NCI-H446 treated with DMSO at 0.1 percent for 48 hours (cell line): ENCODE data around the gene VAT1.
A peak's percentile ranks its signal among the peaks of the same experiment; 100 is the strongest.
"Not testable (repeated sequence)": the region's sequence is repeated elsewhere in the genome, so short reads cannot be mapped to it uniquely, and the experiment has no call there.

Experiments used
- DNase-seq: peaks from one replicate; lab custom pipeline; 2025; lab: John Stamatoyannopoulos, UW

VAT1 gene

GRCh38 chr17:43021741-43022512 is at the start of gene VAT1:
VAT1 (minus strand) TSS chr17:43022385; CDS start chr17:43022322, 63 bp downstream.
- peak; percentile 24 for DNase-seq

DNA sequence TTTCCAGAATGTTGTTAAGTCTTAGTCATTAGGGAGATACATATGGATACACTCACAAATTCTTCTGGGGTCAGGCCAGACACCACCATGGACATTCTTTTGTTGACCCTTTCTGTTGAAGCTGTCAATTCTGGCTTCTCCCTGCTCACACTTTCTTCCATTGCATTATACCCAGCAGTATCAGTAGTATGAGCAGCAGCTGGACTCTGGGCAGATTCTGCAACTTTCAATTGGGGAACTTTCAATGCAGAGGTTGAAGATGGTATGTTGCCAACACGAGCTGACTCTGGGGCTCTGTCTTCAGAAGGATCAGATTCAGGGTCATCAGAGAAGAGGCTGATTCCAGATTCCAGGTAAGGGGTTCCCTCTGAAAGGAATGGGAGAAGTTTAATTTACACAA is 48.7 kb upstream of the VAT1 start:
- DNase-seq, result no peak

DNA sequence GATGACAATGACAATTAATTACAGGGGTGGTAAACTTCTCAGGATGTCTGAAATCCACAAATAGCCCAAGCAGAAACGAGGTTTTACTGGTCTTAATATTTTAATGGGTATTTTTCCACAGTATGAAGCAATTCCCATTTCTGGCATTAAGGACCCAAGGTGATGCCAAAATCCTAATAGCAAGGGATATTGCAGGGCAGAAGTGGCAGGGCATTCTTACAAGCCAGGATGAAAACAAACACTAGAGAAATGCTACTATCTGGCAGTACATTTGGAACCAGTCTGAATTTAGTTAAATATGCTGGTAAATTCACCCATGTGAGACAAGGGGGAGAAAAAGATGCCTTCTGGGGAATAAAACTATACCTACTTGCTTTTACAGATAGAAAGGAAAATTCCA is 48.1 kb upstream of the VAT1 start:
- no peak for DNase-seq

DNA sequence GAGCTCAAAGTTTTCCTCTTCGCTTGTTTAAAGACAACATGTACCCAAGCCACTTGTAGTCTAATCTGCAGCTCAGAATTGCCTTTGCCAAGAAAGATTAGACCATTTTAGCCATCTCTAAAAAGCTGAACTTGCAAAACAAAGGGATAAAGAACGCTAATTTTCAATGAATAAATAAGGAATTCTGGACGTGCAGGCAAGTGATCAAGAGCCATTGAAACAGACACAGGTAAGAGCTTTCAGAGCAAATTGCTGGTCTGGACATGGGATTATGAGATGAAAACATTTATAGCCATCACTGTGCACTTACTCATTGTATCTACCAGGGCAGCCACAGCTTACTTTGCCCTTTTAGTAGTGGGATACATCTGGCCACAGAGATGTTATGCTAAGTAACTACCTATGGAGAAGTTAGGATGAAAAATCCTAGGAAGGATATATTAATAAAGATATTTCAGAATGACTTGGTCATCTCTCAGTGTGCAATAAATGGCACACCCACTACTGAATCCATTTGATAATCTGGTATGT is 47.2 kb upstream of the VAT1 start:
- DNase-seq, result no peak

DNA sequence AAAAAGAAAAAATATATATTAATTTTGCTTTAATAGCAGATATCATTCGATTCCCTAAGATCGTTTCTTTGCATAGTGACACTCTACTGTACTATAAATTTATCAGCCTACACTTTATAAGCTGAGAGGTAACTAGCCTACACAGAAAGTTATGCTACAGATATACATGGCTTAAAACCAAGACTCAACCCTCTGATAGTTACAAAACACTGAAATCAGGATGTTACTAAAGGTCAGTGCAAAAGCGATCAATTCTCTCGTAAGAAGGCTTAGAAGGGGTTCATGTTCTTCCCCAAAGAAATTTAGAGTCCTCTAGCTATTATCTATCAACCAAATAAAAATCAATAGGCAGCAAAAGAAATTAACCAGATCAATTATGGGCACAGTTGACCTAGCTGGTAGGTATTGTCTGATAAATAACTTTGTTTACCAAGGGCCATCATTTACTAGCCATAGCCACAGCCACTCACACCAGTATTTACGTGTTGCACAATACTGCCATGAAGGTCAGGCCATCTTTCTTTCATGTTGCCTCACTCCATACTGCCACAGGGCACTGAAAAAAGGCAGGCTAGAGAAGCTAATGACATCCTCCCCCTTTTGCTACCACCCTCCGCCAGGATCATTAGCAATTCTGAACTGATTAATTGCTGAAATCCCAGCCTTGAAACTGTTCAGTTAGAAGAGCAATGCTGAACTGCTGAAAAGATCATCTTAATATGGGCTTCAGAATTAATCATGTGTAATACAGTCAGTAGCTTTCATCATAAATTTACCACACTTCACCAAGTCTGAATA is 46.6 kb upstream of the VAT1 start:
- no peak for DNase-seq

- no peak for DNase-seq
Measured at GRCh38 chr17:43062984-43063638, 40.9 kb upstream of the VAT1 start.

- no peak for DNase-seq
Measured at GRCh38 chr17:43056051-43056450, 33.9 kb upstream of the VAT1 start.

DNA sequence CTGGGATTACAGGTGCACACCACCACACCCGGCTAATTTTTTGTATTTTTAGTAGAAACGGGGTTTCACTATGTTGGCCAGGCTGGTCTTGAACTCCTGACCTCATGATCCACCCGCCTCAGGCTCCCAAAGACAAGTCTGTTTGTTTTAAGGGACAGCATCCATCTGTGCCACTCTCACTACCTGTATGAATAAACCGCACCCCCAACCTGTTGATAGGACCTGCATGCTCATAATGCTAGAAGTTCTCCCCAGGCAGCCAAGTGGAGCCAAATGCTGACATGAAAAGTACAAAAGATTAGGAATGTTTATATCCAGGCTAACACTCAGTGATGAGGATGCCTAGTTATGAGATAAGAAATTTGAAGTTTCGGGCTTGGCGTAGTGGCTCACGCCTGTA is 30.8 kb upstream of the VAT1 start:
- DNase-seq, result not testable (repeated sequence)

- DNase-seq, result no peak
Measured at GRCh38 chr17:43051969-43052368, 29.8 kb upstream of the VAT1 start.

DNA sequence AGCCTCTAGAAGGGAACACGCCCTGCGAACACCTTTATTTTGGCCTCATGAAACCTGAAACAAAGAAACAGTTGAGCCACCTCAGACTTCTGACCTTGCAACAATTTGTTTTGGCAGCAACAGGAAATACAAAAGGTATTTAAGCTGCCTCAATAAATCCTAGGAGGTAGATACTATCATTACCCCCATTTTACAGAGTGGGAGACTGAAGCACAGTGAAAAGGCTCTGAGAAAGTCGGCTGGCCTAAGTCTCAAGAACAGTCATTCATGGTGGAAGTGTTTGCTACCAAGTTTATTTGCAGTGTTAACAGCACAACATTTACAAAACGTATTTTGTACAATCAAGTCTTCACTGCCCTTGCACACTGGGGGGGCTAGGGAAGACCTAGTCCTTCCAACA is 21.8 kb upstream of the VAT1 start:
- no peak for DNase-seq

GRCh38 chr17:43043307-43043706 is 21.1 kb upstream of the VAT1 start:
- no peak for DNase-seq

- DNase-seq, result no peak
Measured at GRCh38 chr17:43042025-43042628, 19.9 kb upstream of the VAT1 start.

DNA sequence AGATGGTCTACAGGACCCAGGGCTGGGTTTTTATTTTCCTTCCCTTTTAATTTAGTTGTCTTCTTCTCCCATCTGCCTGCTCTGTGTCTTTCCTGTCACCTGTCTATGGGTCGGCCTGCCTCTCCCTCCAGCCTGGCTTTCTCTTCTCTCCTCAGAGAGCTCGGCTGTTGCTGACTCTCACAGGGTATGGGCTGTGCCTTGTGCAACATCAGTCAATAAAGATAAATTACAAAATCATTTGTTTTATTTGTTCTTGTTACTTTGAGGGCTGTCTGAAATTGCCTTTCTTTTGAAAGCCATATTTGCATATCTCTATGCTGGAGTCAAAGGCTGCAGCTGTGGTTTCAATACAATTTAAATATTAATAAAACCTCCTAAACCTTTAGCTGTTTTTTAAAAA is 18.5 kb upstream of the VAT1 start:
- DNase-seq, result no peak

DNA sequence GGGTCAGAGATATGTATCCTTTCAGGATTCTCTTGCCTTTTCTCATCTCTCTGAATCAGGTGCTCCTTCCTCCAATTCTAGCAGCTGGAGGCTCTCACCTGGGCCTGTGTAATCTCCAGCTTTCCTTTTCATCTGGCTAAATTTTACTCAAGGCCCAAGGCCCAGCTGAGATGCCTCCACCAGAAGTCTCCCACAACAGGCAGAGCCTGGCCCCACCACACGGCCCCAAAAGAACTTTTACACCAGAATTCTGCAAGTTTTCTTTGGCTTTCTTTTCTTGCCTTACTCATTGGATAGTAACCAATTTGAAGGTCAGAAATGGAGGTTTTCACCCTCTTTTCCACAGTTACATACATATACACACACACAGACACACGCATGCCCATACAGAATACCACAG is 17.5 kb upstream of the VAT1 start:
- no peak for DNase-seq

DNA sequence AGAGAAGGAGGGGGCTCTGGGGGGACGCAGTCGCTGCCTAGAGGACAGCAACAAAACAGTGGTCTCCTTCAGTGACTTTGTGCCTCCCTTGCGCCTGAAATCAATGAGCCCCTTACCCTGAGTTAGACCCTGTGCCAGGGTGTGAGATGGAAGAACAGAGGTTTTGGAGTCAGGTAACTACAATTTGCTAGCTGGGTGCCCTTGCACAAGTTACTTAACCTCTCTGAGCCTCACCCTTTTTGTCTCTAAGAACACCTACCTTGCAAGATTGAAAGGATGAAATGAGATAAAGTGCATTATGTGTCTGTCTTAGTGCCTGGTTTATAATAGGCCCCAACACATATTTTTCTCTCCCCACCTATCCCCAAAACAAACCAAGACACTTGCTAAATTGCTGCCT is 12.7 kb upstream of the VAT1 start:
- no peak for DNase-seq

GRCh38 chr17:43033948-43034881 is 12.0 kb upstream of the VAT1 start:
- DNase-seq, result no peak

GRCh38 chr17:43031666-43032065 is 9.5 kb upstream of the VAT1 start:
- no peak for DNase-seq

- no peak for DNase-seq
Measured at GRCh38 chr17:43030137-43030767, 8.1 kb upstream of the VAT1 start.

DNA sequence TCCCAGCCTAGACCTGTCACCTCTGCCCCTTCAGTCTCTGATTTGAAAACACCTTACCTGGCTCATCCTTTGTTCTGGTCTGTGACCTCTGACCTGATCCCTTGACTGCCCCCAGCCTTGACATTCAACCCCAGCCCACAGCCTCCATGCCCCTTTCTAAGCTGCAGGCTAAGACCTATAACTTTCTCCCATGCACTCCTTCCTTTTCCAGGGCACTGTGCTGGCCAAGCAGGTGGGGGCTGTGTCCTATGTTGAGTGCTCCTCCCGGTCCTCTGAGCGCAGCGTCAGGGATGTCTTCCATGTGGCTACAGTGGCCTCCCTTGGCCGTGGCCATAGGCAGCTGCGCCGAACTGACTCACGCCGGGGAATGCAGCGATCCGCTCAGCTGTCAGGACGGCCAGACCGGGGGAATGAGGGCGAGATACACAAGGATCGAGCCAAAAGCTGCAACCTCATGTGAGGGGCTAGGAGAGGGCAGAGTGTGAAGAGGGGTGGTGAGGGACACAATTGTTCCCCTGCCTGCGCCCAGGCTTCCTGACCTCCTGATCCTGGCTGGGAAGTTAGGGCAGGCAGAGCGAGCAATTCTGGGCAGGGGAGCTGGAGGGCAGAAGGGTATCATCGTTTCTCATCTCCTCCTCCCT is 6.2 kb upstream of the VAT1 start:
- no peak for DNase-seq
